GM18517 (cell line): ENCODE measurements around the gene RBFA.
"Not testable (repeated sequence)": the region's sequence is repeated elsewhere in the genome, so short reads cannot be mapped to it uniquely, and the experiment has no call there.

ENCODE experiments used
- ATAC-seq: cut with Tn5 transposase; IDR thresholded peaks from one replicate; pipeline ENCODE4 v1.9.1; 2021; ENCODE audit warnings: mild to moderate bottlenecking, moderate library complexity; ENCODE audit not compliant: unreplicated experiment

Gene RBFA

GRCh38 chr18:80034068-80034851 is at the start of gene RBFA:
Gene RBFA (plus strand): TSS chr18:80034434. CDS start chr18:80034496, 62 bp downstream.
- peak; percentile 67 for ATAC-seq

- ATAC-seq, result no peak
These were observed 49.1 kb upstream of the RBFA start for GRCh38 chr18:79985172-79985571.

GRCh38 chr18:79986726-79987125 is 47.5 kb upstream of the RBFA start:
- ATAC-seq, result no peak

- ATAC-seq, result no peak
These were observed 46.7 kb upstream of the RBFA start for GRCh38 chr18:79987566-79987965.

GRCh38 chr18:79988071-79988450 is 46.2 kb upstream of the RBFA start:
- peak; percentile 66 for ATAC-seq

GRCh38 chr18:79988451-79989194 is 45.6 kb upstream of the RBFA start, which contains the start of gene TXNL4A:
Gene TXNL4A (minus strand): TSS chr18:79988563. CDS start chr18:79988392, 171 bp downstream.
- peak; percentile 86 for ATAC-seq

GRCh38 chr18:79989195-79989497 is 45.1 kb upstream of the RBFA start:
- no peak for ATAC-seq

GRCh38 chr18:79991494-79991893 is 42.7 kb upstream of the RBFA start:
- no peak for ATAC-seq

- not testable (repeated sequence) for ATAC-seq
These were observed 34.5 kb upstream of the RBFA start for GRCh38 chr18:79999701-80000100.

- no peak for ATAC-seq
These were observed 33.4 kb upstream of the RBFA start for GRCh38 chr18:80000877-80001276.

GRCh38 chr18:80002468-80002867 is 31.8 kb upstream of the RBFA start:
- ATAC-seq, result no peak

GRCh38 chr18:80004600-80005342 is 29.5 kb upstream of the RBFA start:
- ATAC-seq, result no peak

GRCh38 chr18:80006724-80007123 is 27.5 kb upstream of the RBFA start:
- no peak for ATAC-seq

GRCh38 chr18:80009661-80010550 is 24.3 kb upstream of the RBFA start:
- ATAC-seq, result no peak

GRCh38 chr18:80010551-80010906 is 23.7 kb upstream of the RBFA start:
- ATAC-seq, result no peak

GRCh38 chr18:80011496-80012137 is 22.6 kb upstream of the RBFA start:
- ATAC-seq, result not testable (repeated sequence)

GRCh38 chr18:80012714-80013113 is 21.5 kb upstream of the RBFA start:
- no peak for ATAC-seq

- no peak for ATAC-seq
These were observed 11.6 kb upstream of the RBFA start for GRCh38 chr18:80022613-80023012.

- ATAC-seq, result no peak
These were observed 11.1 kb upstream of the RBFA start for GRCh38 chr18:80023173-80023572.

- ATAC-seq, result no peak
These were observed 7.9 kb upstream of the RBFA start for GRCh38 chr18:80026363-80026762.
